ENCODE data around the gene TSPAN5. TPM values are rescaled to one million over a fixed set of nuclear protein-coding genes. Genes with fewer than 3 reads are reported as not detected.

TSPAN5 gene
- total RNA-seq, 1 donor, result 2.9 TPM

- H3K4me3 ChIP-seq (ENCODE audit: low read length), result no peak overlapping the region
- peaks cover 7% of the 10 kb centered on the region for H3K4me1 ChIP-seq (ENCODE audit: insufficient read depth, low read length)
- H3K27me3 ChIP-seq (ENCODE audit: insufficient read depth, low read length), result no peaks in the 10 kb centered on the region
- no peaks in the 10 kb centered on the region for H3K9me3 ChIP-seq (ENCODE audit: low read depth, low read length)
Measured at GRCh38 chr4:98641906-98642668, 16.3 kb downstream of the TSPAN5 start.

GRCh38 chr4:98641376-98641775 is 17.0 kb downstream of the TSPAN5 start:
- H3K4me1 ChIP-seq (ENCODE audit: insufficient read depth, low read length), result peaks cover 7% of the 10 kb centered on the region
- H3K27me3 ChIP-seq (ENCODE audit: insufficient read depth, low read length), result no peaks in the 10 kb centered on the region
- no peak overlapping the region for H3K4me3 ChIP-seq (ENCODE audit: low read length)
- H3K9me3 ChIP-seq (ENCODE audit: low read depth, low read length), result no peaks in the 10 kb centered on the region

GRCh38 chr4:98639523-98639922 is 18.9 kb downstream of the TSPAN5 start:
- Histone ChIP-seq H3K4me1 (ENCODE audit: insufficient read depth, low read length) (peaks cover 7% of the 10 kb centered on the region), H3K9me3 (ENCODE audit: low read depth, low read length) (no peaks in the 10 kb centered on the region), H3K27me3 (ENCODE audit: insufficient read depth, low read length) (no peaks in the 10 kb centered on the region), H3K4me3 (ENCODE audit: low read length) (no peak overlapping the region)

- no peaks in the 10 kb centered on the region for H3K9me3 ChIP-seq (ENCODE audit: low read depth, low read length)
- H3K27me3 ChIP-seq (ENCODE audit: insufficient read depth, low read length), result no peaks in the 10 kb centered on the region
- H3K4me3 ChIP-seq (ENCODE audit: low read length), result no peak overlapping the region
- H3K4me1 ChIP-seq (ENCODE audit: insufficient read depth, low read length), result peaks cover 7% of the 10 kb centered on the region
Measured at GRCh38 chr4:98639108-98639507, 19.3 kb downstream of the TSPAN5 start.

- no peaks in the 10 kb centered on the region for H3K27me3 ChIP-seq (ENCODE audit: insufficient read depth, low read length)
Measured at GRCh38 chr4:98638661-98639060, 19.8 kb downstream of the TSPAN5 start.

GRCh38 chr4:98634061-98634460 is 24.4 kb downstream of the TSPAN5 start:
- H3K4me1 ChIP-seq (ENCODE audit: insufficient read depth, low read length), result peaks cover 2% of the 10 kb centered on the region
- no peaks in the 10 kb centered on the region for H3K27me3 ChIP-seq (ENCODE audit: insufficient read depth, low read length)
- no peaks in the 10 kb centered on the region for H3K9me3 ChIP-seq (ENCODE audit: low read depth, low read length)
- H3K4me3 ChIP-seq (ENCODE audit: low read length), result no peak overlapping the region

More at GRCh38 chr4:98638661-98639060, 19.8 kb downstream of the TSPAN5 start:
- no peaks in the 10 kb centered on the region for H3K9me3 ChIP-seq (ENCODE audit: low read depth, low read length)
- no peak overlapping the region for H3K4me3 ChIP-seq (ENCODE audit: low read length)
- peaks cover 7% of the 10 kb centered on the region for H3K4me1 ChIP-seq (ENCODE audit: insufficient read depth, low read length)

GRCh38 chr4:98633159-98633558 is 25.3 kb downstream of the TSPAN5 start:
- Histone ChIP-seq H3K4me1 (ENCODE audit: insufficient read depth, low read length) (no peaks in the 10 kb centered on the region), H3K4me3 (ENCODE audit: low read length) (no peak overlapping the region), H3K27me3 (ENCODE audit: insufficient read depth, low read length) (no peaks in the 10 kb centered on the region), H3K9me3 (ENCODE audit: low read depth, low read length) (no peaks in the 10 kb centered on the region)

- H3K4me1 ChIP-seq (ENCODE audit: insufficient read depth, low read length), result no peaks in the 10 kb centered on the region
- H3K9me3 ChIP-seq (ENCODE audit: low read depth, low read length), result no peaks in the 10 kb centered on the region
- no peaks in the 10 kb centered on the region for H3K27me3 ChIP-seq (ENCODE audit: insufficient read depth, low read length)
- H3K4me3 ChIP-seq (ENCODE audit: low read length), result no peak overlapping the region
Measured at GRCh38 chr4:98632258-98632657, 26.2 kb downstream of the TSPAN5 start.

GRCh38 chr4:98631506-98631905 is 26.9 kb downstream of the TSPAN5 start:
- Histone ChIP-seq H3K27me3 (ENCODE audit: insufficient read depth, low read length) (no peaks in the 10 kb centered on the region), H3K9me3 (ENCODE audit: low read depth, low read length) (no peaks in the 10 kb centered on the region), H3K4me1 (ENCODE audit: insufficient read depth, low read length) (no peaks in the 10 kb centered on the region), H3K4me3 (ENCODE audit: low read length) (no peak overlapping the region)

- Histone ChIP-seq H3K9me3 (ENCODE audit: low read depth, low read length) (no peaks in the 10 kb centered on the region), H3K4me1 (ENCODE audit: insufficient read depth, low read length) (no peaks in the 10 kb centered on the region), H3K4me3 (ENCODE audit: low read length) (no peak overlapping the region), H3K27me3 (ENCODE audit: insufficient read depth, low read length) (no peaks in the 10 kb centered on the region)
Measured at GRCh38 chr4:98630737-98631454, 27.5 kb downstream of the TSPAN5 start.

- no peaks in the 10 kb centered on the region for H3K9me3 ChIP-seq (ENCODE audit: low read depth, low read length)
- H3K4me1 ChIP-seq (ENCODE audit: insufficient read depth, low read length), result no peaks in the 10 kb centered on the region
- no peaks in the 10 kb centered on the region for H3K27me3 ChIP-seq (ENCODE audit: insufficient read depth, low read length)
- no peak overlapping the region for H3K4me3 ChIP-seq (ENCODE audit: low read length)
Measured at GRCh38 chr4:98627531-98628257, 30.7 kb downstream of the TSPAN5 start.

GRCh38 chr4:98626350-98626749 is 32.1 kb downstream of the TSPAN5 start:
- Histone ChIP-seq H3K4me3 (ENCODE audit: low read length) (no peak overlapping the region), H3K9me3 (ENCODE audit: low read depth, low read length) (no peaks in the 10 kb centered on the region), H3K4me1 (ENCODE audit: insufficient read depth, low read length) (no peaks in the 10 kb centered on the region), H3K27me3 (ENCODE audit: insufficient read depth, low read length) (no peaks in the 10 kb centered on the region)

GRCh38 chr4:98625920-98626319 is 32.5 kb downstream of the TSPAN5 start:
- no peak overlapping the region for H3K4me3 ChIP-seq (ENCODE audit: low read length)
- H3K27me3 ChIP-seq (ENCODE audit: insufficient read depth, low read length), result no peaks in the 10 kb centered on the region
- H3K9me3 ChIP-seq (ENCODE audit: low read depth, low read length), result no peaks in the 10 kb centered on the region
- no peaks in the 10 kb centered on the region for H3K4me1 ChIP-seq (ENCODE audit: insufficient read depth, low read length)

- H3K4me1 ChIP-seq (ENCODE audit: insufficient read depth, low read length), result no peaks in the 10 kb centered on the region
- H3K27me3 ChIP-seq (ENCODE audit: insufficient read depth, low read length), result no peaks in the 10 kb centered on the region
- no peak overlapping the region for H3K4me3 ChIP-seq (ENCODE audit: low read length)
- H3K9me3 ChIP-seq (ENCODE audit: low read depth, low read length), result no peaks in the 10 kb centered on the region
Measured at GRCh38 chr4:98625399-98625798, 33.0 kb downstream of the TSPAN5 start.

- H3K9me3 ChIP-seq (ENCODE audit: low read depth, low read length), result no peaks in the 10 kb centered on the region
- H3K4me1 ChIP-seq (ENCODE audit: insufficient read depth, low read length), result no peaks in the 10 kb centered on the region
- no peaks in the 10 kb centered on the region for H3K27me3 ChIP-seq (ENCODE audit: insufficient read depth, low read length)
- no peak overlapping the region for H3K4me3 ChIP-seq (ENCODE audit: low read length)
Measured at GRCh38 chr4:98624642-98625041, 33.8 kb downstream of the TSPAN5 start.

All from mononuclear cell (primary cell).